IMR-90 (cell line): Measurements from ENCODE around the gene ELFN2. TPM values are rescaled to one million over a fixed set of nuclear protein-coding genes. Genes with fewer than 3 reads are reported as not detected.

Source experiments
- ATAC-seq: fragments of 200-7000 bp; cut with Tn5 transposase; 2 replicates; pipeline ENCODE4 v1.9.1; 2020; ENCODE audit warnings: low read depth, mild to moderate bottlenecking, moderate library complexity
- BruUV-seq: library from RNA; stranded (reverse); fragments of 400-500 nt; replicated peaks from 2 replicates; lab custom pipeline; 2021; lab: Mats Ljungman, UMichigan
- CTCF ChIA-PET: fragments of 300-600 bp; formaldehyde crosslinking; extraction: SDS; loops from one replicate; lab custom pipeline; 2021; ENCODE audit warnings: antibody characterized with exemption; lab: Yijun Ruan, JAX
- POLR2A ChIA-PET: fragments of 300-600 bp; sonication (Branson Sonifier 250); formaldehyde crosslinking; loops from one replicate; lab custom pipeline; 2022; ENCODE audit warnings: antibody characterized with exemption; ENCODE audit not compliant: unreplicated experiment; lab: Charles Lee
- DNase-seq: peaks from one replicate; pipeline ENCODE4 v3.0.0; 2013
- H2AFZ ChIP-seq: replicated peaks from 2 replicates; pipeline ENCODE3; 2013; ENCODE audit warnings: low read length, mild to moderate bottlenecking; ENCODE audit not compliant: poor library complexity
- H2AK5ac ChIP-seq: 2 replicates; pipeline ENCODE4 v1.6.1; 2013; ENCODE audit warnings: low read depth, low read length, inconsistent platforms
- H2AK9ac ChIP-seq: replicated peaks from 2 replicates; pipeline ENCODE3; 2013; ENCODE audit warnings: mild to moderate bottlenecking, low read depth, low read length, moderate library complexity; ENCODE audit not compliant: poor library complexity
- H2BK120ac ChIP-seq: 2 replicates; pipeline ENCODE4 v1.6.1; 2013; ENCODE audit warnings: low read depth, low read length, inconsistent platforms
- H2BK15ac ChIP-seq: 3 replicates; pipeline ENCODE4 v1.6.1; 2013; ENCODE audit warnings: low read depth, low read length, inconsistent platforms
- H2BK20ac ChIP-seq: 2 replicates; pipeline ENCODE4 v1.6.1; 2013; ENCODE audit warnings: low read depth, mild to moderate bottlenecking, inconsistent platforms, low read length, moderate library complexity
- H2BK5ac ChIP-seq: 2 replicates; pipeline ENCODE4 v1.6.1; 2013; ENCODE audit warnings: mild to moderate bottlenecking, low read depth, low read length, inconsistent platforms; ENCODE audit not compliant: poor library complexity, severe bottlenecking
- H3K14ac ChIP-seq: replicated peaks from 2 replicates; pipeline ENCODE4 v1.6.1; 2013; ENCODE audit warnings: low read depth, low read length, inconsistent platforms
- H3K18ac ChIP-seq: 2 replicates; pipeline ENCODE4 v1.6.1; 2013; ENCODE audit warnings: low read depth, low read length, control low read depth
- H3K23ac ChIP-seq: 2 replicates; pipeline ENCODE4 v1.6.1; 2013; ENCODE audit warnings: low read depth, low read length, inconsistent platforms
- H3K27ac ChIP-seq: 2 replicates; pipeline ENCODE4 v1.5.1; 2013; ENCODE audit warnings: mild to moderate bottlenecking, control low read depth, low read length; ENCODE audit not compliant: insufficient read depth
- H3K27me3 ChIP-seq: 2 replicates; pipeline ENCODE4 v1.6.1; 2013; ENCODE audit warnings: low read length; ENCODE audit not compliant: control insufficient read depth, insufficient read depth
- H3K36me3 ChIP-seq: 2 replicates; pipeline ENCODE4 v1.6.1; 2013; ENCODE audit warnings: low read length, mixed read lengths; ENCODE audit not compliant: control insufficient read depth, insufficient read depth
- H3K4ac ChIP-seq: 2 replicates; pipeline ENCODE4 v1.6.1; 2013; ENCODE audit warnings: low read depth, low read length, inconsistent platforms
- H3K4me1 ChIP-seq: 2 replicates; pipeline ENCODE4 v1.6.1; 2013; ENCODE audit warnings: low read length, mixed read lengths; ENCODE audit not compliant: control insufficient read depth, insufficient read depth
- H3K4me2 ChIP-seq: 2 replicates; pipeline ENCODE4 v1.6.1; 2013; ENCODE audit warnings: low read depth, mild to moderate bottlenecking, control low read depth, low read length, moderate library complexity
- H3K4me3 ChIP-seq: 2 replicates; pipeline ENCODE4 v1.5.1; 2013; ENCODE audit warnings: low read depth, mild to moderate bottlenecking, control low read depth, low read length, moderate library complexity; ENCODE audit not compliant: insufficient read depth
- H3K56ac ChIP-seq: 2 replicates; pipeline ENCODE4 v1.6.1; 2013; ENCODE audit warnings: low read length, inconsistent platforms; ENCODE audit not compliant: insufficient read depth; ENCODE audit errors: extremely low read depth
- H3K79me1 ChIP-seq, 2 experiments: 2 replicates each; pipeline ENCODE4 v1.6.1; 2013; ENCODE audit warnings: low read length in 2 of 2, inconsistent platforms in 1 of 2, low read depth in 1 of 2
- H3K9ac ChIP-seq: 2 replicates; pipeline ENCODE4 v1.6.1; 2013; ENCODE audit warnings: low read depth, low read length, control low read depth
- H3K9me1 ChIP-seq: 2 replicates; pipeline ENCODE4 v1.6.1; 2013; ENCODE audit warnings: low read length, inconsistent platforms; ENCODE audit not compliant: insufficient read depth
- H3K9me3 ChIP-seq: 2 replicates; pipeline ENCODE4 v1.6.1; 2013; ENCODE audit warnings: low read length; ENCODE audit not compliant: control insufficient read depth, insufficient read depth
- H4K20me1 ChIP-seq: 2 replicates; pipeline ENCODE4 v1.6.1; 2013; ENCODE audit warnings: low read length, inconsistent platforms; ENCODE audit not compliant: insufficient read depth
- H4K5ac ChIP-seq: 2 replicates; pipeline ENCODE4 v1.6.1; 2013; ENCODE audit warnings: mild to moderate bottlenecking, low read depth, low read length, control low read depth
- H4K8ac ChIP-seq, 2 experiments: 2 replicates each; pipeline ENCODE4 v1.6.1; 2013; ENCODE audit warnings: low read depth in 2 of 2, low read length in 2 of 2, control low read depth in 1 of 2, inconsistent platforms in 1 of 2
- H4K91ac ChIP-seq: 2 replicates; pipeline ENCODE4 v1.6.1; 2013; ENCODE audit warnings: low read depth, low read length, inconsistent platforms; ENCODE audit not compliant: insufficient read depth
- BHLHE40 ChIP-seq: fragments of 150-350 bp; IDR thresholded peaks from 2 replicates; pipeline ENCODE4 v1.6.1; 2016; ENCODE audit warnings: mild to moderate bottlenecking, low read depth, low read length
- CEBPB ChIP-seq: IDR thresholded peaks from 2 replicates; pipeline ENCODE4 v1.6.1; 2012; ENCODE audit warnings: low read depth, low read length, improper control_type of control experiment
- FOS ChIP-seq: fragments of 150-350 bp; IDR thresholded peaks from 2 replicates; pipeline ENCODE4 v1.6.1; 2016; ENCODE audit warnings: low read depth, low read length
- MAFK ChIP-seq: IDR thresholded peaks from 2 replicates; pipeline ENCODE4 v1.6.1; 2012; ENCODE audit warnings: low read depth, low read length, improper control_type of control experiment
- MXI1 ChIP-seq: IDR thresholded peaks from 2 replicates; pipeline ENCODE4 v1.6.1; 2012; ENCODE audit warnings: low read depth, mild to moderate bottlenecking, low read length, moderate library complexity, borderline replicate concordance
- NFE2L2 ChIP-seq: fragments of 150-350 bp; IDR thresholded peaks from 2 replicates; pipeline ENCODE4 v1.6.1; 2016; ENCODE audit warnings: low read depth, mild to moderate bottlenecking, low read length
- RAD21 ChIP-seq: IDR thresholded peaks from 2 replicates; pipeline ENCODE4 v1.6.1; 2012; ENCODE audit warnings: low read length, improper control_type of control experiment
- RCOR1 ChIP-seq: IDR thresholded peaks from 2 replicates; pipeline ENCODE4 v1.6.1; 2012; ENCODE audit warnings: mild to moderate bottlenecking, low read length, improper control_type of control experiment; ENCODE audit not compliant: insufficient replicate concordance
- WGBS, 2 experiments: methylation state at CpG; one replicate each; pipeline versions ENCODE4 v1.1.5 to v1.1.7; 2013; ENCODE audit warnings: missing lambda C conversion rate in 2 of 2; ENCODE audit not compliant: insufficient read length in 1 of 2; ENCODE audit errors: extremely low coverage in 2 of 2; 5-methylcytosine and 5-hydroxymethylcytosine counted together
- dilution Hi-C: fragments of 300-500 bp; cut with HindIII; formaldehyde crosslinking; loops from one replicate; pipeline ENCODE4 v1.14.3; 2018; ENCODE audit warnings: low sequenced_read_pairs; ENCODE audit not compliant: unreplicated experiment
- in situ Hi-C: fragments of 300-500 bp; cut with MboI; formaldehyde crosslinking; loops from 3 replicates; pipeline ENCODE4 v1.14.3; 2019; ENCODE audit warnings: low sequenced_read_pairs, inconsistent platforms, mixed read lengths
- intact Hi-C: fragments of 100-400 bp; cut with micrococcal nuclease; formaldehyde crosslinking; loops from 2 replicates; pipeline ENCODE4 v1.10.0; 2022
- polyA plus RNA-seq, 3 experiments: library from polyadenylated mRNA; depleted of rRNA; stranded (reverse); fragments of >200 nt; gene quantifications; 2 replicates each; pipeline ENCODE4 v1.2.3, GENCODE V29; 2012; ENCODE audit warnings: low replicate concordance in 1 of 3
- total RNA-seq: library from RNA; depleted of rRNA; stranded (reverse); fragments of >200 nt; gene quantifications from 2 replicates; pipeline ENCODE4 v1.2.3, GENCODE V29; 2012

Gene ELFN2
- total and polyA plus RNA-seq, 2 of the 4 experiments (the other 2 are of a cell fraction): 0.72 to 5.0 TPM

DNA sequence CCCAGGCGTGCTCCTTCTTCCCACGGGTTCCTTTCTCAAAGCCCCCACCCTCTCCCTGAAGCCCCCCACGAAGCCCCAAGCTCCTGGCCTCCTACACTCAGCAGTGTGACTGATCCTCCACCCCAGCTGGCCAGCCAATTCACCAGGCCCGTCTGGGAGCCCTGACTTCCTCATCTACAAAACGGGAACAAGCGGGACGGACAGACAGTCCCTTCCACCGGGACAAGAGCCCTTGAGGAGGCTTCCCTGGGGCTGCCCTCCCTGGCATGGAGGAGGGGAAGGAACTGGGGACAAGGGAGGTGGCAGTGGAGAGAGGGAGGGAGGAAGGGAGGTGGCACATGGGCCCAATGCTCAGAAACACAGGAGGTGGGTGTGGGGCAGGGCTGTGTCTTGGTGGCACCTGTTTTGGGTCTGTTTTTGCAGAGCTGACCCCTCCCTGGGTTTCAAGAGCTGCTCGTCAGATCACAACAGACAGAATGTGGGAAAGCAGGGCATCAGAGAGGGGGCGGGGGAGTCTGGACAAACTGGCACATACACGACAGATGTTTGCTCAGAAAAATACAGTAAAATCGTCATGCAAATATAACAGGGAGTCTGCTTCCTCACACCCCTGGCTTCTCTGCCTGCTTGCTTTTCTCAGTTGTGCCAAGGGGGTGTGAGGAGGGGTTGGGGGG lies 56.8 kb downstream of the ELFN2 start:
- no peak overlapping the region for H3K27ac ChIP-seq
- ChIA-PET CTCF (no interaction called here), POLR2A (no interaction called here)
- no peak overlapping the region for H3K4me3 ChIP-seq
- H3K9ac ChIP-seq: no peak overlapping the region
- in situ Hi-C loops: no loop called here
- no CpG with 5 or more reads among the region's 12 CpGs for WGBS, 2 experiments
- no TSS peak for BruUV-seq
- no peaks in the 10 kb centered on the region for H4K20me1 ChIP-seq
- no peak overlapping the region for H2BK5ac ChIP-seq
- no peak overlapping the region for H3K56ac ChIP-seq
- H2BK15ac ChIP-seq: no peak overlapping the region
- no peaks in the 10 kb centered on the region for H3K4me1 ChIP-seq
- H3K23ac ChIP-seq: no peak overlapping the region
- H2BK120ac ChIP-seq: no peak overlapping the region
- H2AK5ac ChIP-seq: peak overlapping the region; percentile 59; the same call in 1 of the 2 replicates
- no peak overlapping the region for H3K14ac ChIP-seq
- H3K27me3 ChIP-seq: no peaks in the 10 kb centered on the region
- H3K4ac ChIP-seq: no peak overlapping the region
- H2BK20ac ChIP-seq: no peak overlapping the region
- intact Hi-C loops: no loop called here
- H3K9me3 ChIP-seq: no peaks in the 10 kb centered on the region
- H2AFZ ChIP-seq: no peak overlapping the region
- no peak for DNase-seq
- H4K5ac ChIP-seq: no peak overlapping the region
- no peak for TF ChIP-seq RCOR1
- no peak for TF ChIP-seq RAD21
- no peak for TF ChIP-seq BHLHE40
- no peak for TF ChIP-seq NFE2L2
- no peak for TF ChIP-seq CEBPB
- no peak for TF ChIP-seq MAFK
- no peak for TF ChIP-seq MXI1
- TF ChIP-seq FOS: no peak
- no peak overlapping the region for H4K8ac ChIP-seq
- dilution Hi-C loops: no loop called here
- no peak overlapping the region for H3K18ac ChIP-seq
- no peaks in the 10 kb centered on the region for H3K9me1 ChIP-seq
- no peak overlapping the region for H4K91ac ChIP-seq
- peak overlapping the region; percentile 37 for H2AK9ac ChIP-seq
- H3K79me1 ChIP-seq: no peaks in the 10 kb centered on the region
- H3K36me3 ChIP-seq: peaks cover 6% of the 10 kb centered on the region; the same call in 1 of the 2 replicates
- no peak overlapping the region for H3K4me2 ChIP-seq
- ATAC-seq: no peak
